H9 (cell line): ENCODE results near the gene CYP2C19. TPM values are rescaled to one million over a fixed set of nuclear protein-coding genes. Genes with fewer than 3 reads are reported as not detected.

ENCODE experiments used
- DNase-seq: peaks from one replicate; pipeline ENCODE4 v3.0.0-alpha.2; 2017
- H2AFZ ChIP-seq: one replicate; pipeline ENCODE4 v1.6.1; 2013; ENCODE audit warnings: mild to moderate bottlenecking, low read length, control low read depth, moderate library complexity
- H2AK5ac ChIP-seq: 2 replicates; pipeline ENCODE4 v1.6.1; 2013; ENCODE audit warnings: low read length, control low read depth, mixed read lengths; ENCODE audit not compliant: insufficient read length
- H2BK120ac ChIP-seq: one replicate; pipeline ENCODE4 v1.6.1; 2013; ENCODE audit warnings: low read depth, mild to moderate bottlenecking, low read length, control low read depth, inconsistent platforms; ENCODE audit not compliant: poor library complexity, severe bottlenecking
- H2BK12ac ChIP-seq: 2 replicates; pipeline ENCODE4 v1.6.1; 2013; ENCODE audit warnings: low read length, control low read depth, mixed read lengths, low read depth; ENCODE audit not compliant: insufficient read length
- H2BK15ac ChIP-seq: 2 replicates; pipeline ENCODE4 v1.6.1; 2013; ENCODE audit warnings: low read depth, low read length, control low read depth
- H2BK20ac ChIP-seq: one replicate; pipeline ENCODE4 v1.6.1; 2013; ENCODE audit warnings: low read depth, mild to moderate bottlenecking, low read length, control low read depth, inconsistent platforms; ENCODE audit not compliant: poor library complexity, severe bottlenecking
- H2BK5ac ChIP-seq: 2 replicates; pipeline ENCODE4 v1.6.1; 2013; ENCODE audit warnings: low read length, control low read depth, mixed read lengths; ENCODE audit not compliant: insufficient read length
- H3K14ac ChIP-seq: 2 replicates; pipeline ENCODE4 v1.6.1; 2013; ENCODE audit warnings: low read length, control low read depth; ENCODE audit not compliant: insufficient read depth
- H3K18ac ChIP-seq: 2 replicates; pipeline ENCODE4 v1.6.1; 2013; ENCODE audit warnings: low read depth, mild to moderate bottlenecking, mixed read lengths, low read length, control low read depth; ENCODE audit not compliant: insufficient read length
- H3K23ac ChIP-seq: 2 replicates; pipeline ENCODE4 v1.6.1; 2013; ENCODE audit warnings: low read length, control low read depth, mixed read lengths, low read depth; ENCODE audit not compliant: insufficient read length
- H3K23me2 ChIP-seq: 2 replicates; pipeline ENCODE4 v1.6.1; 2013; ENCODE audit warnings: low read depth, mild to moderate bottlenecking, mixed read lengths, low read length, control low read depth; ENCODE audit not compliant: insufficient read length, poor library complexity, severe bottlenecking
- H3K27ac ChIP-seq: 2 replicates; pipeline ENCODE4 v1.5.1; 2013; ENCODE audit warnings: low read length, control low read depth, mixed read lengths, low read depth; ENCODE audit not compliant: insufficient read length
- H3K27me3 ChIP-seq: 2 replicates; pipeline ENCODE4 v1.6.1; 2013; ENCODE audit warnings: low read length, control low read depth, inconsistent platforms; ENCODE audit not compliant: insufficient read depth
- H3K4ac ChIP-seq: 2 replicates; pipeline ENCODE4 v1.6.1; 2013; ENCODE audit warnings: low read depth, mild to moderate bottlenecking, control low read depth, inconsistent platforms, low read length, moderate library complexity
- H3K4me1 ChIP-seq: 2 replicates; pipeline ENCODE4 v1.6.1; 2013; ENCODE audit warnings: low read length, control low read depth, inconsistent platforms; ENCODE audit not compliant: insufficient read depth
- H3K4me2 ChIP-seq: 2 replicates; pipeline ENCODE4 v1.6.1; 2013; ENCODE audit warnings: low read length, control low read depth, mixed read lengths; ENCODE audit not compliant: insufficient read length, insufficient read depth
- H3K56ac ChIP-seq: 2 replicates; pipeline ENCODE4 v1.6.1; 2013; ENCODE audit warnings: low read depth, mild to moderate bottlenecking, mixed read lengths, low read length, control low read depth; ENCODE audit not compliant: insufficient read length
- H3K79me1 ChIP-seq: 2 replicates; pipeline ENCODE4 v1.6.1; 2013; ENCODE audit warnings: low read depth, mild to moderate bottlenecking, moderate library complexity, low read length, control low read depth, inconsistent platforms; ENCODE audit not compliant: insufficient read depth, poor library complexity, severe bottlenecking
- H3K79me2 ChIP-seq: 2 replicates; pipeline ENCODE4 v1.6.1; 2013; ENCODE audit warnings: low read length, control low read depth, inconsistent platforms; ENCODE audit not compliant: insufficient read depth
- H3K9ac ChIP-seq: 2 replicates; pipeline ENCODE4 v1.6.1; 2013; ENCODE audit warnings: low read length, control low read depth, mixed read lengths; ENCODE audit not compliant: insufficient read length; ENCODE audit errors: extremely low read depth
- H3K9me3 ChIP-seq: one replicate; pipeline ENCODE4 v1.6.1; 2013; ENCODE audit warnings: low read depth, low read length, inconsistent platforms; ENCODE audit not compliant: control insufficient read depth
- H3T11ph ChIP-seq: one replicate; pipeline ENCODE4 v1.6.1; 2013; ENCODE audit warnings: mild to moderate bottlenecking, low read length, control low read depth, inconsistent platforms
- H4K20me1 ChIP-seq: one replicate; pipeline ENCODE4 v1.6.1; 2013; ENCODE audit not compliant: control insufficient read depth, insufficient read length, insufficient read depth
- H4K5ac ChIP-seq: 2 replicates; pipeline ENCODE4 v1.6.1; 2013; ENCODE audit warnings: low read depth, mild to moderate bottlenecking, mixed read lengths, low read length, control low read depth; ENCODE audit not compliant: insufficient read length
- H4K8ac ChIP-seq: replicated peaks from 2 replicates; pipeline ENCODE4 v1.6.1; 2013; ENCODE audit warnings: low read length, control low read depth, mixed read lengths, low read depth; ENCODE audit not compliant: insufficient read length
- H4K91ac ChIP-seq: 2 replicates; pipeline ENCODE4 v1.6.1; 2013; ENCODE audit warnings: low read depth, mild to moderate bottlenecking, moderate library complexity, mixed read lengths, low read length, control low read depth; ENCODE audit not compliant: insufficient read length
- H3K27ac Mint-ChIP-seq, 3 experiments: 2 replicates in 2 of 3; 3 replicates in 1 of 3; pipeline ENCODE4 v1.8.0; 2020 to 2021; ENCODE audit warnings: mixed read lengths in 3 of 3, mild to moderate bottlenecking in 1 of 3, moderate library complexity in 1 of 3
- H3K27me3 Mint-ChIP-seq: 2 replicates; pipeline ENCODE4 v1.8.0; 2021; ENCODE audit warnings: low read depth, mild to moderate bottlenecking, moderate library complexity, mixed read lengths
- H3K36me3 Mint-ChIP-seq, 3 experiments: 2 replicates in 2 of 3; 3 replicates in 1 of 3; pipeline ENCODE4 v1.8.0; 2020 to 2021; ENCODE audit warnings: low read depth in 3 of 3, mixed read lengths in 3 of 3; ENCODE audit not compliant: insufficient read depth in 1 of 3
- H3K4me1 Mint-ChIP-seq, 2 experiments: 2 replicates each; pipeline ENCODE4 v1.8.0; 2020; ENCODE audit warnings: mixed read lengths in 2 of 2
- H3K4me3 Mint-ChIP-seq, 2 experiments: 2 replicates in 1 of 2; 3 replicates in 1 of 2; pipeline ENCODE4 v1.8.0; 2020 to 2021; ENCODE audit warnings: mild to moderate bottlenecking in 2 of 2, mixed read lengths in 2 of 2, moderate library complexity in 1 of 2
- H3K9me3 Mint-ChIP-seq, 2 experiments: 2 replicates in 1 of 2; 3 replicates in 1 of 2; pipeline ENCODE4 v1.8.0; 2020; ENCODE audit warnings: mild to moderate bottlenecking in 2 of 2, mixed read lengths in 2 of 2, moderate library complexity in 1 of 2
- CTCF ChIP-seq: fragments of 200-600 bp; sonication (generic); conservative IDR thresholded peaks from 3 replicates; pipeline ENCODE4 v1.8.0; 2021; ENCODE audit warnings: antibody characterized with exemption, mild to moderate bottlenecking
- WGBS: extraction: QIAGEN DNeasy Blood & Tissue Kit; methylation state at CpG from one replicate; pipeline ENCODE4 v1.1.7; 2013; ENCODE audit warnings: missing lambda C conversion rate, low lambda C conversion rate, mixed read lengths; ENCODE audit not compliant: insufficient read length; ENCODE audit errors: extremely low coverage; 5-methylcytosine and 5-hydroxymethylcytosine counted together
- total RNA-seq: library from RNA; stranded (reverse); gene quantifications from 2 replicates; pipeline ENCODE4 v1.2.1, GENCODE V29; 2021

The CYP2C19 gene
- total RNA-seq, 1 experiment from 2014 or later = not detected

GRCh38 chr10:94747137-94747536 lies 15.3 kb upstream of the CYP2C19 start:
- H3K4me1 Mint-ChIP-seq = no peaks in the 10 kb centered on the region
- Histone ChIP-seq H4K5ac (no peak overlapping the region), H3K27me3 (no peaks in the 10 kb centered on the region), H2AK5ac (no peak overlapping the region), H3K4me1 (no peaks in the 10 kb centered on the region), H4K91ac (no peak overlapping the region), H2BK120ac (no peak overlapping the region), H3K4ac (no peak overlapping the region), H4K20me1 (no peaks in the 10 kb centered on the region), H2BK12ac (no peak overlapping the region), H3K79me1 (no peaks in the 10 kb centered on the region), H3K23ac (no peak overlapping the region), H2AFZ (no peak overlapping the region), H3K27ac (no peak overlapping the region), H3K9ac (no peak overlapping the region), H3K14ac (no peak overlapping the region), H3K9me3 (peaks cover 9% of the 10 kb centered on the region), H3K79me2 (no peaks in the 10 kb centered on the region), H2BK15ac (no peak overlapping the region), H3K4me2 (no peak overlapping the region), H3K23me2 (no peaks in the 10 kb centered on the region), H3K18ac (no peak overlapping the region), H3T11ph (no peak overlapping the region), H4K8ac (no peak overlapping the region), H2BK5ac (no peak overlapping the region), H2BK20ac (no peak overlapping the region), H3K56ac (no peak overlapping the region)
- no peak for DNase-seq
- no peak overlapping the region for H3K4me3 Mint-ChIP-seq
- TF ChIP-seq CTCF = no peak
- H3K27me3 Mint-ChIP-seq = peaks cover 2% of the 10 kb centered on the region; the same call in 1 of the 2 replicates
- WGBS = no CpG with 5 or more reads among the region's 2 CpGs
- H3K36me3 Mint-ChIP-seq = peaks cover 6 to 8% (median 7%) of the 10 kb centered on the region in 3 experiments
- H3K9me3 Mint-ChIP-seq = peaks cover 38 to 48% of the 10 kb centered on the region in 2 experiments
- no peak overlapping the region for H3K27ac Mint-ChIP-seq
